Uterus (tissue), 4 donors: ENCODE data around the gene FYN. TPM values are rescaled to one million over a fixed set of nuclear protein-coding genes. Genes with fewer than 3 reads are reported as not detected.
"Not testable (repeated sequence)": the region's sequence is repeated elsewhere in the genome, so short reads cannot be mapped to it uniquely, and the experiment has no call there.

Experiments
- DNase-seq, 2 donors: peaks; one replicate each; pipeline ENCODE4 v3.0.0-alpha.2; 2019 to 2020
- H3K27ac ChIP-seq, 2 donors: fragments of 200-600 bp; sonication (generic); 1 replicate in 1 of 2; 2 replicates in 1 of 2; pipeline ENCODE4 v1.5.1; 2016 to 2018
- H3K27me3 ChIP-seq, 2 donors: fragments of 200-600 bp; sonication (generic); one replicate each; pipeline ENCODE4 v1.5.1; 2018 to 2019; ENCODE audit warnings: control low read depth in 1 of 2
- H3K36me3 ChIP-seq, 2 donors: fragments of 200-600 bp; sonication (generic); one replicate each; pipeline ENCODE4 v1.5.1; 2019; ENCODE audit warnings: control low read depth in 1 of 2
- H3K4me1 ChIP-seq, 2 donors: fragments of 200-600 bp; sonication (generic); one replicate each; pipeline ENCODE4 v1.5.1; 2018 to 2019; ENCODE audit warnings: control low read depth in 1 of 2
- H3K4me3 ChIP-seq, 2 donors: fragments of 200-600 bp; sonication (generic); 1 replicate in 1 of 2; 2 replicates in 1 of 2; pipeline ENCODE4 v1.5.1; 2018 to 2019; ENCODE audit warnings: mild to moderate bottlenecking in 1 of 2
- H3K9me3 ChIP-seq, 2 donors: fragments of 200-600 bp; sonication (generic); one replicate each; pipeline ENCODE4 v1.5.1; 2019; ENCODE audit warnings: control low read depth in 1 of 2
- CTCF ChIP-seq, 4 experiments: fragments of 200-600 bp in 2 of 4; fragments of 450-650 bp in 2 of 4; sonication (generic) in 2 of 4; IDR thresholded peaks; one replicate each; pipeline ENCODE4 v1.5.1; 2016 to 2019; ENCODE audit warnings: antibody characterized with exemption in 4 of 4, mild to moderate bottlenecking in 2 of 4, moderate library complexity in 1 of 4
- POLR2A ChIP-seq, 2 donors: fragments of 450-650 bp; IDR thresholded peaks; one replicate each; pipeline ENCODE4 v1.6.1; 2016; ENCODE audit warnings: antibody characterized with exemption in 2 of 2, mild to moderate bottlenecking in 1 of 2, moderate library complexity in 1 of 2
- intact Hi-C: fragments of 100-400 bp; cut with DNase I; formaldehyde crosslinking; loops from one replicate; pipeline ENCODE4 v1.15.1; 2023; ENCODE audit warnings: low total_unique reads
- total RNA-seq, 4 donors: library from RNA; depleted of rRNA in 3 of 4; stranded (reverse); fragments of >200 nt in 3 of 4; gene quantifications; one replicate each; pipeline versions ENCODE4 v1.1.0 to v1.2.4, GENCODE V29; 2014 to 2023
- donor health status: DM: yes; HTN: yes; CAD: no.

The FYN gene
- total RNA-seq, 4 donors from 2014 or later, result 50.7 to 208 (median 135) TPM

- H3K9me3 ChIP-seq, result no peaks in the 10 kb centered on the region
- H3K36me3 ChIP-seq, result no peaks in the 10 kb centered on the region
- intact Hi-C loops, result no loop called here
- H3K27me3 ChIP-seq, result no peaks in the 10 kb centered on the region
- TF ChIP-seq CTCF (IDR thresholded peaks at IDR 0.05), result no peak
- TF ChIP-seq POLR2A (IDR thresholded peaks at IDR 0.05), result no peak
- H3K27ac ChIP-seq, result peak overlapping the region; percentile 68 to 84
- H3K4me1 ChIP-seq, result peaks cover 0 to 4% of the 10 kb centered on the region in 2 donors
- DNase-seq, result no peak
- no peak overlapping the region for H3K4me3 ChIP-seq
These were observed 188.2 kb downstream of the FYN start for GRCh38 chr6:111685058-111685457.

- DNase-seq, result peak; percentile 58 to 87
- peaks cover 0 to 4% of the 10 kb centered on the region in 2 donors for H3K4me1 ChIP-seq
- H3K4me3 ChIP-seq, result no peak overlapping the region
- H3K36me3 ChIP-seq, result no peaks in the 10 kb centered on the region
- intact Hi-C loops, result loop anchor here (5.0 kb wide), 1 partner anchor 202 kb away; the partner anchor contains the start of gene REV3L
- H3K9me3 ChIP-seq, result no peaks in the 10 kb centered on the region
- no peaks in the 10 kb centered on the region for H3K27me3 ChIP-seq
- H3K27ac ChIP-seq, result peak overlapping the region; percentile 68 to 84
- TF ChIP-seq POLR2A (IDR thresholded peaks at IDR 0.05), result no peak
- TF ChIP-seq CTCF (IDR thresholded peaks at IDR 0.05), result no peak
These were observed 189.4 kb downstream of the FYN start for GRCh38 chr6:111683749-111684267.

GRCh38 chr6:111683157-111683556, 190.1 kb downstream of the FYN start:
- DNase-seq, result peak in 1 of 2 donors; percentile 41
- no peaks in the 10 kb centered on the region for H3K9me3 ChIP-seq
- intact Hi-C loops, result loop anchor here (5.0 kb wide), 1 partner anchor 201 kb away; the partner anchor contains the start of gene REV3L
- no peak for TF ChIP-seq POLR2A (IDR thresholded peaks at IDR 0.05)
- TF ChIP-seq CTCF (IDR thresholded peaks at IDR 0.05), result no peak
- no peak overlapping the region for H3K4me3 ChIP-seq
- no peaks in the 10 kb centered on the region for H3K36me3 ChIP-seq
- H3K27me3 ChIP-seq, result no peaks in the 10 kb centered on the region
- peak overlapping the region; percentile 68 to 84 for H3K27ac ChIP-seq
- H3K4me1 ChIP-seq, result peaks cover 0 to 4% of the 10 kb centered on the region in 2 donors

GRCh38 chr6:111681860-111682259, 191.4 kb downstream of the FYN start:
- no peaks in the 10 kb centered on the region for H3K9me3 ChIP-seq
- peaks cover 0 to 4% of the 10 kb centered on the region in 2 donors for H3K4me1 ChIP-seq
- no peak overlapping the region for H3K4me3 ChIP-seq
- peak overlapping the region in 1 of 2 donors; percentile 84 for H3K27ac ChIP-seq
- H3K27me3 ChIP-seq, result no peaks in the 10 kb centered on the region
- DNase-seq, result no peak
- TF ChIP-seq CTCF (IDR thresholded peaks at IDR 0.05) (no peak), POLR2A (IDR thresholded peaks at IDR 0.05) (no peak)
- no peaks in the 10 kb centered on the region for H3K36me3 ChIP-seq
- intact Hi-C loops, result loop anchor here (5.0 kb wide), 1 partner anchor 200 kb away; the partner anchor contains the start of gene REV3L

- intact Hi-C loops, result loop anchor here (5.0 kb wide), 1 partner anchor 199 kb away; the partner anchor contains the start of gene REV3L
- H3K27ac ChIP-seq, H3K4me3 ChIP-seq, H3K27me3 ChIP-seq, H3K36me3 ChIP-seq, DNase-seq, H3K4me1 ChIP-seq, H3K9me3 ChIP-seq: not testable (repeated sequence)
These were observed 192.2 kb downstream of the FYN start for GRCh38 chr6:111680811-111681609.
